ENCODE results near the gene ATR. TPM values are rescaled to one million over a fixed set of nuclear protein-coding genes. Genes with fewer than 3 reads are reported as not detected.

The ATR gene
- polyA plus RNA-seq, 3 donors = 6.3 to 16.4 (median 6.6) TPM

GRCh38 chr3:142549986-142550385 is 28.5 kb downstream of the ATR start:
- no peak for TF ChIP-seq CTCF (IDR thresholded peaks at IDR 0.05)
- H3K27me3 Mint-ChIP-seq (ENCODE audit: low read depth in 3 of 3) = peaks cover 0 to 2% (median 0%) of the 10 kb centered on the region in 3 donors
- H3K9me3 ChIP-seq (replicated peaks in 1 of 2; ENCODE audit: control insufficient read depth in 1 of 2, insufficient read depth in 1 of 2, low read length in 2 of 2) = no peaks in the 10 kb centered on the region
- H3K4me1 ChIP-seq (ENCODE audit: control insufficient read depth in 1 of 2, insufficient read depth in 2 of 2, low read length in 2 of 2) = no peaks in the 10 kb centered on the region
- H4K20me1 ChIP-seq (ENCODE audit: insufficient read depth, low read length) = no peaks in the 10 kb centered on the region
- WGBS (ENCODE audit: insufficient coverage) = 100% methylated on average over 1 of the region's 7 CpGs
- peaks cover 57 to 66% of the 10 kb centered on the region in 2 donors for H3K36me3 Mint-ChIP-seq
- H3K4me3 ChIP-seq (replicated peaks in 1 of 3; ENCODE audit: low read depth in 2 of 3, low read length in 3 of 3) = no peak overlapping the region
- no peak overlapping the region for H3K4me3 Mint-ChIP-seq
- intact Hi-C loops (cut with micrococcal nuclease) = no loop called here
- no peak overlapping the region for H3K27ac ChIP-seq (ENCODE audit: low read depth in 1 of 2, low read length in 2 of 2)
- H3K9ac ChIP-seq (ENCODE audit: insufficient read depth, low read length, poor library complexity, severe bottlenecking) = no peak overlapping the region
- DNase-seq = no peak
- no peak overlapping the region for H2AFZ ChIP-seq (ENCODE audit: insufficient read depth, low read depth, low read length, poor library complexity, severe bottlenecking)
- no peak overlapping the region for H3K27ac Mint-ChIP-seq
- H3K79me2 ChIP-seq (ENCODE audit: insufficient read depth, low read length) = no peaks in the 10 kb centered on the region
- H3K36me3 ChIP-seq (replicated peaks in 1 of 2; ENCODE audit: control insufficient read depth in 1 of 2, insufficient read depth in 2 of 2, low read length in 2 of 2) = peaks cover 80 to 100% of the 10 kb centered on the region in 2 donors
- H3K9me3 Mint-ChIP-seq = peaks cover 0 to 2% (median 0%) of the 10 kb centered on the region in 7 donors
- no peaks in the 10 kb centered on the region for H3K27me3 ChIP-seq (ENCODE audit: control insufficient read depth in 2 of 2, insufficient read depth in 2 of 2, low read length in 2 of 2)
- H3K4me2 ChIP-seq (replicated peaks; ENCODE audit: extremely low read depth, low read length, poor library complexity, severe bottlenecking) = no peak overlapping the region
- H3K4me1 Mint-ChIP-seq = no peaks in the 10 kb centered on the region

GRCh38 chr3:142543307-142543706 is 35.2 kb downstream of the ATR start:
- H3K36me3 Mint-ChIP-seq = peaks cover 37 to 58% of the 10 kb centered on the region in 2 donors
- Histone ChIP-seq H3K79me2 (ENCODE audit: insufficient read depth, low read length) (no peaks in the 10 kb centered on the region), H3K27ac (ENCODE audit: low read depth in 1 of 2, low read length in 2 of 2) (no peak overlapping the region), H3K27me3 (ENCODE audit: control insufficient read depth in 2 of 2, insufficient read depth in 2 of 2, low read length in 2 of 2) (no peaks in the 10 kb centered on the region), H3K9me3 (replicated peaks in 1 of 2; ENCODE audit: control insufficient read depth in 1 of 2, insufficient read depth in 1 of 2, low read length in 2 of 2) (no peaks in the 10 kb centered on the region), H4K20me1 (ENCODE audit: insufficient read depth, low read length) (no peaks in the 10 kb centered on the region), H2AFZ (ENCODE audit: insufficient read depth, low read depth, low read length, poor library complexity, severe bottlenecking) (no peak overlapping the region), H3K4me1 (ENCODE audit: control insufficient read depth in 1 of 2, insufficient read depth in 2 of 2, low read length in 2 of 2) (no peaks in the 10 kb centered on the region), H3K9ac (ENCODE audit: insufficient read depth, low read length, poor library complexity, severe bottlenecking) (no peak overlapping the region), H3K36me3 (replicated peaks in 1 of 2; ENCODE audit: control insufficient read depth in 1 of 2, insufficient read depth in 2 of 2, low read length in 2 of 2) (peaks cover 51 to 77% of the 10 kb centered on the region in 2 donors), H3K4me3 (replicated peaks in 1 of 3; ENCODE audit: low read depth in 2 of 3, low read length in 3 of 3) (no peak overlapping the region), H3K4me2 (replicated peaks; ENCODE audit: extremely low read depth, low read length, poor library complexity, severe bottlenecking) (no peak overlapping the region)
- no peak overlapping the region for H3K4me3 Mint-ChIP-seq
- 60% methylated on average over 4 of the region's 5 CpGs for WGBS (ENCODE audit: insufficient coverage)
- no peaks in the 10 kb centered on the region for H3K4me1 Mint-ChIP-seq
- H3K27ac Mint-ChIP-seq = peak overlapping the region in 1 of 7 donors; percentile 59
- TF ChIP-seq CTCF (IDR thresholded peaks at IDR 0.05) = no peak
- peaks cover 0 to 2% (median 0%) of the 10 kb centered on the region in 7 donors for H3K9me3 Mint-ChIP-seq
- no peaks in the 10 kb centered on the region for H3K27me3 Mint-ChIP-seq (ENCODE audit: low read depth in 3 of 3)
- intact Hi-C loops (cut with micrococcal nuclease) = no loop called here
- DNase-seq = no peak

Measured in CD14-positive monocyte (primary cell).